ENCODE measurements around the gene BLVRA.
"Not testable (repeated sequence)": the region's sequence is repeated elsewhere in the genome, so short reads cannot be mapped to it uniquely, and the experiment has no call there.

BLVRA gene

DNA sequence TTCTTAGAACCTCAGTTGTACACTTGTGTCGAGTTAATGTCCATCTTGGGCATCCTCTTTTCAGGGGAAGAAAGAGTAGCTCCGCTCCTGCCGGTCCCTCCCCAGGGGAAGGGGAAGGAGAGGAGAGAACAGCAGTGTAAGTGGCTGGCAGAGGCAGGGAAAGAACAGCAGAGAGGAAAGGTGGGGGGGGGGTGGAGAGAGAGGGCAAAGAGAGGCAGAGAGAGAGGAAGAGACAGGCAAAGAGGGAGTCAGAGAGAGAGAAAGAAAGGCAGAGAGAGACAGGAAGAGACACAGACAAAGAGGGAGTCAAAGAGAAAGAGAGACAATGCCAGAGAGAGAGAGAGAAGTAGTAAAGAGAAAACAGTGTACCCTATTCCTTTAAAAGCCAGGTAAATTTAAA lies 56.9 kb downstream of the BLVRA start:
- H3K4me3 ChIP-seq (ENCODE audit: low read depth, low read length), result no peak overlapping the region

DNA sequence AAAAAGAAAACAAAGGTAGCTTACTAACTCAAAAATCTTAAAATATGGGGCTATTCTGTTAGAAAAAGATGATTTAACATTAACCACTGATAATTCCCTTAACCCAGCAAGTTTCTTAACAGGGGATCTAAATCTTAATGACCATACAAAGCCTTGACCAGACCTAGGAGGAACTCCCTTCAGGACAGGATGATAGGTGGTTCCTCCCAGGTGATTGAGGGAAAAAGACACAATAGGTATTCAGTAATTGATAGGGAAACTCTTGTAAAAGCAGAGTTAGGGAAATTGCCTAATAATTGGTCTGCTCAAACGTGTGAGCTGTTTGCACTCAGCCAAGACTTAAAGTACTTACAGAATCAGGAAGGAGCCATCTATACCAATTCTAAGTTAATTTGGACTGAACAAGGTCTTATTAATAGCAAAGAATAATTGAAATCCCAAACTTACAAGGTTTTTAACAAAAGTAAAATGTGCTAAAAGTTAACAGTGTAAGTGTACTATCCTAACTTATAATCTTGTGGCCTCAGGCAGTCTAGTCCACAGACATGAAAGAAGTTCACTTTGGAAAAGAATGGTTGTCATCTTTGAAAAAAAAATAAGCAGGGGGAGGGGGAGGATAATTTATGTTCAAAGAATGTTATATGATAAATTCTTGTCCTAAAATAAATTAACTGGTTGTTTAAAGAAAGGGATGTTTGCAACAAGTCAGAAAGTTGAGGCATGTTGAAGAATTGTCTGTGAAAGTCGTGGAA lies 57.7 kb downstream of the BLVRA start:
- DNase-seq (ENCODE audit: low read depth), result not testable (repeated sequence)

More for the DNA sequence above, 56.9 kb downstream of the BLVRA start:
- DNase-seq (ENCODE audit: low read depth), result no peak
- TF ChIP-seq, protein P1, sequence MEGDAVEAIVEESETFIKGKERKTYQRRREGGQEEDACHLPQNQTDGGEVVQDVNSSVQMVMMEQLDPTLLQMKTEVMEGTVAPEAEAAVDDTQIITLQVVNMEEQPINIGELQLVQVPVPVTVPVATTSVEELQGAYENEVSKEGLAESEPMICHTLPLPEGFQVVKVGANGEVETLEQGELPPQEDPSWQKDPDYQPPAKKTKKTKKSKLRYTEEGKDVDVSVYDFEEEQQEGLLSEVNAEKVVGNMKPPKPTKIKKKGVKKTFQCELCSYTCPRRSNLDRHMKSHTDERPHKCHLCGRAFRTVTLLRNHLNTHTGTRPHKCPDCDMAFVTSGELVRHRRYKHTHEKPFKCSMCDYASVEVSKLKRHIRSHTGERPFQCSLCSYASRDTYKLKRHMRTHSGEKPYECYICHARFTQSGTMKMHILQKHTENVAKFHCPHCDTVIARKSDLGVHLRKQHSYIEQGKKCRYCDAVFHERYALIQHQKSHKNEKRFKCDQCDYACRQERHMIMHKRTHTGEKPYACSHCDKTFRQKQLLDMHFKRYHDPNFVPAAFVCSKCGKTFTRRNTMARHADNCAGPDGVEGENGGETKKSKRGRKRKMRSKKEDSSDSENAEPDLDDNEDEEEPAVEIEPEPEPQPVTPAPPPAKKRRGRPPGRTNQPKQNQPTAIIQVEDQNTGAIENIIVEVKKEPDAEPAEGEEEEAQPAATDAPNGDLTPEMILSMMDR (IDR thresholded peaks at IDR 0.05; ENCODE audit: low read depth, low read length, missing control alignments), result no peak

DNA sequence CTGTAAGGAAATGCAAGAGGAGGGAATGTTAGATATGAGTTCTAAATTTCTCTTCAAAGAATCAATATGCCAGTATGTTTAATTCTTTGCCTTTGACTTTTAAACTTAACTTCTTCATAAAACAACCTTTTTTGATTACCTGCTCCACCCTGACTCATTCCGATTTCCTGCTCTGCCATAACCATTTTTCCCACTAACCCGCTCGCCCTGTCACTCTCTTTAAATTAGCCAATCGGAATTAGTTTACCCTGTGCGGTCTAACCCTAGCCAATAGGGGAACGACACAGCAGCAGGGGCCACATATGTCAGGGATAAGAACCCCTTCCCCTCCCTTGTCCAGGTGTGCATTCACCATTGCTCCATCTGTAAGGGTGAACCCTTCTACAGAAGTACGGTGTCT lies 64.9 kb downstream of the BLVRA start:
- H3K4me3 ChIP-seq (ENCODE audit: low read depth, low read length); DNase-seq (ENCODE audit: low read depth): not testable (repeated sequence)

More for the DNA sequence above, 57.7 kb downstream of the BLVRA start:
- H3K4me3 ChIP-seq (ENCODE audit: low read depth, low read length), result not testable (repeated sequence)

DNA sequence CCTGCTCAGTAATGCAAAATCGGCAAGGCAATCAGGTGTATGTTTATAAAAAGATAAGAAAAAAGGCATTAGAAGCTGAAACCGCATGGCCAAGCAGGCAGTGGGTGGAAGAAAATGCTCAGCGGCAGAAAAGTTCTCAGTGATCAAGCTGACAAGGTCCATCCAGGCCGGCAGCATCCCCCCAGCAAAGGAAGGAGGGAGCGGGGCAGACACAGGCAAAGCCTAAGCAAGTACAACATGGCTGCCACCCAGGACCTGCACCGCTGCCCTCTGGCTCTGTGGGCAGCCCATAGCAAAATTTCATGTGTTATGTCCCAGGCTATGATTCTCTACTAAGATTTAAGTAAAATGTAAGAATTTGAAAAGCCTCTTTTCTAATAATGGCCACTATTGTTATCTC lies 65.5 kb downstream of the BLVRA start:
- no peak for DNase-seq (ENCODE audit: low read depth)
- TF ChIP-seq, protein P1 (IDR thresholded peaks at IDR 0.05; ENCODE audit: low read depth, low read length, missing control alignments), result no peak
- no peak overlapping the region for H3K4me3 ChIP-seq (ENCODE audit: low read depth, low read length)

DNA sequence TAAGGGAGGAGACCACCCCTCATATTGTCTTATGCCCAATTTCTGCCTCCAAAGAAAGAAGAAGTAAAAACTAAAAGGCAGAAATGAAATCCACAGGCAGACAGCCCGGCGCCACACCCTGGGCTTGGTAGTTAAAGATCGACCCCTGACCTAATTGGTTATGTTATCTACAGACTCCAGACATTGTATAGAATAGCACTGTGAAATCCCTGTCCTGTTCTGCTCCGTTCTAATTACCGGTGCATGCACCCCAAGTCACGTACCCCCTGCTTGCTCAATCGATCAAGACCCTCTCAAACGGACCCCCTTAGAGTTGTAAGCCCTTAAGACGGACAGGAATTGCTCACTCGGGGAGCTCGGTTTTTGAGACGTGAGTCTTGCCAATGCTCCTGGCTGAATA lies 66.0 kb downstream of the BLVRA start:
- not testable (repeated sequence) for H3K4me3 ChIP-seq (ENCODE audit: low read depth, low read length); DNase-seq (ENCODE audit: low read depth)

DNA sequence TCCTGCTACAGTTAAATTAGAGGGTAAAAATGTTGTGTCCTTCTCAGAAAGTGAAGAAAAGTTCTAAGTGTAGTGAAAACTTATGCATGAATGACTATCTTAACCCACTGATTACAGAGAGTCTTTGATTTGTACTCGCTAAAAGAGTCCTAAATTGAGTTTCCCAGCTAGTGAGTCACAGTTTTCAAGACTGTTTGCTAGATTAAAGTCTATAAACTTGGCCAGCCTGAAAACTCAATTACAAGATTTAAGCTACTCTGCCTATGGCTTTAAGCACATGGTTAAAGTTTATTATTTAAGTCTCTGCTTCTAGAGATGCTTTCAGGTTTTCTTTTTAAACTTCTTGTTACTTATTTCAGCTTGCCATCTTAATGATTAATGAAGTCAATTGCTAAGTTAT lies 66.5 kb downstream of the BLVRA start:
- TF ChIP-seq, protein P1 (IDR thresholded peaks at IDR 0.05; ENCODE audit: low read depth, low read length, missing control alignments), result no peak
- no peak for DNase-seq (ENCODE audit: low read depth)
- no peak overlapping the region for H3K4me3 ChIP-seq (ENCODE audit: low read depth, low read length)

DNA sequence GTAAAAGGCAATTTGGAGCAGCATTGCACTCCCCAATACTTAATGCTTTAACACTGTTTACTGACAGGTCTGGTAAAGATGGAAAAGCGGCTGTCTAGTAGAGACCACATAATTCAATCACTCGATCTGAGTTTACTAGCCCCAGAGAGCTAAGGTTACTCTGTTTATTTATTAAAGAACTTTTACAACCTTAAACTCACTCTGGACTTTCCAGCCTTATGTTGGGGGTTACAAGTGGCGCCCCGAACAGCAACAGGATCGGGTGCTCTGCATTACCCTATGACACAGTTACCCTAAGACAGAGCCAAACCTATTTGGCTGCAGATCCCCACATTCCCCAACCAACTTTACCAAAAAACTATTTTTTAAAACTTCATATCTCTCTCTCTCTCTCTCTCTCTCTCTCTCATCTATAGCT lies 66.9 kb downstream of the BLVRA start:
- DNase-seq (ENCODE audit: low read depth), result no peak
- TF ChIP-seq, protein P1 (IDR thresholded peaks at IDR 0.05; ENCODE audit: low read depth, low read length, missing control alignments), result no peak
- H3K4me3 ChIP-seq (ENCODE audit: low read depth, low read length), result no peak overlapping the region

DNA sequence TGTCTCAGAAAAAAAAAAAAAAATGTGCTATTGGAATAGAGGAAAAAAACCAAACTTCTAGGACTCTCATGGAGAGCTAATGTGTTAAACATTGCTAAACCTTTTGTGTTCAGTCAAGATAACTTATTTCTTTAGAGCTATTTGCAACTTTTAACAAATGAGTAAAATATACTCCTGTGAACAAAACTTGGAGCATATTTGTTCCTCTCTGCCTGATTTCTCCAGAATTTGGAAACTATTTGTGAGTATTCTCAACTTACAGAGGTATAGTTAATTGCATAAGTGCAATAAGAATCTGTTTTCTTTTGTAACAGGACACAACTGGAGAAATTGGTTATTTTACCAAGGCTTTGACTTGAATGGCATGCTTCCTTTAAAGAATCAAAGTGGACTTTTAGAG lies 72.4 kb downstream of the BLVRA start:
- not testable (repeated sequence) for H3K4me3 ChIP-seq (ENCODE audit: low read depth, low read length); DNase-seq (ENCODE audit: low read depth)

DNA sequence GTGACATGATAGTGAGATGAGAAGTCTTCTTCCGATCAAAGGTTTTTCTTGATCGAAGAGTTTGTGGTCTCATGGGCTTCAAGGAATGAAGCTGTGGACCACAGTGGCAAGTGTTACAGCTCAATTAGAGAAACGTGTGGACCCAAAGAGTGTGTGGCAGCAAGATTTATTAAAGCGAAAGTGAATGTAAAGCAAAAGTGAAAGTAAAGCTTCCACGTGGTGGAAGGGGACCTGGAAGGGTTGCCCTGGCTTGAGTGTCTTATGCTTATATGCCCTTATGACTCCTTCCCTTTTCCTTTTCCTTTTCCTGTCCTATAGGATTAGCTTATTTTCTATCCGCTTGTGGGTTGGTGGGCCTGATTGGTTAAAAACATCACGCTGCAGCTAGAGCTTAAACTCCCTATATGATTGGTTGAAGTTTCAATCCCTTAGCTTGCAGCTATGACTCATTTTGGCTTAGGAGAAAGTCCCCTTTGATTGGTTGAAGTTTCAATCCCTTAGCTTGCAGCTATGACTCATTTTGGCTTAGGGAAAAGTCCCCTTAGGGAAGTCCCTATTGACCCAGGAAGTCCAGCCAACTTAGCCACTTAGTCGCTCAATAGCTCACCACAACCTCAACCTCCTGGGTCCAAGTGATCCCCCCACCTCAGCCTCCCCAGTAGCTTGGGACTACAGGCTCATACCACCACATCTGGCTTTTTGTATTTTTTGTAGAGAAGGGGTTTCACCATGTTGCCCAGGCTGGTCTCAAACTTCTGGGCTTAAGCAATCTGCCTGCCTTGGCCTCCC lies 76.2 kb downstream of the BLVRA start:
- TF ChIP-seq, protein P1 (IDR thresholded peaks at IDR 0.05; ENCODE audit: low read depth, low read length, missing control alignments), result no peak
- DNase-seq (ENCODE audit: low read depth), result peak; percentile 68
- H3K4me3 ChIP-seq (ENCODE audit: low read depth, low read length), result peak overlapping the region; percentile 34
